ENCODE data around the gene MORN1. TPM values are rescaled to one million over a fixed set of nuclear protein-coding genes. Genes with fewer than 3 reads are reported as not detected.

MORN1 gene
- total RNA-seq, 1 experiment from 2014 or later, result 23.2 TPM

DNA sequence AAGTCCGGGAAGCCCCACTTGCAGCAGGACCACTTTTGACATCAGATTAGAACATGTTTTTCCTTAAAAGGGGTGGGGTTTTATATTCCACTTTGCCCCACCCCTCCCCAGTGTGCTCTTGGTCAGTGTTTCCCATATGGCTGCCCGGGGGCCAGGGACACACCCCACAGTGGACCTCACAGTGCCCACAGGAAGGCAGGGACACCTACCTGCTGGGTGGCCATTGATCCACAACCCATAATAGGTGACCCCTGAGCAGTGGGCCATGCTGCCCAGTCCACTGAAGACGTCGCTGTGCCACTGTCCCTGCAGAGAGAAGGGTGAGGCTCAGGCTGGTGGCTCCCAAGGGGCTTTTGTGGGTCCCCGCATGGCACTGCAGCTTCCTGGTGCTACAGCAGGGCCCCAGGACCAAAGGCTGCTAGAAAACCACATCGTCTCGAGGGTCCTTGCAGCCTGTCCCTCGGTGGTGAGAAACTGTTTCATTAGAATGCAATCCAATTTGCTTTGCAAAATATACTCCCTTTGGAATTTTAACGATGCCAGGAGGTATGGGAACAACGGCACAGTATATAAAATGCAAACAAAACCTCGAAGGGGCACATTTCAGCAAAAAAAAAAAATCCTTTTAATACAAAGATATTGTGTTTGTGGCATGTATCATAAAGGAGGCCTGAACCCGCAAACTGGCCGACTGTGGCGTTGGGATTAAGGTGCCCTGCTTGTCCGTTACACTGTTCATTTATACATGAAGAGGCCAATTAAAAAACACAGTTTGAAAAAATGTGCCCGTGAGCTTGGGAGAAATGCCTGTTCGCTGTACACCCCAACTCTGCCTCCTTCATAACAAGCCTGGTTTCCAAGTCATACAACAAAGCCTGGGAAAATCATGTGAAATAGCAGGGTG lies 16.9 kb downstream of the MORN1 start:
- no peak for DNase-seq
- intact Hi-C loops (cut with micrococcal nuclease; ENCODE audit: unreplicated experiment), result no loop called here

GRCh38 chr1:2373551-2374251 lies 17.7 kb downstream of the MORN1 start:
- no peaks in the 10 kb centered on the region for H3K4me1 Mint-ChIP-seq (ENCODE audit: low read depth, unreplicated experiment)
- intact Hi-C loops (cut with micrococcal nuclease; ENCODE audit: unreplicated experiment), result no loop called here
- TF ChIP-seq, protein P1, sequence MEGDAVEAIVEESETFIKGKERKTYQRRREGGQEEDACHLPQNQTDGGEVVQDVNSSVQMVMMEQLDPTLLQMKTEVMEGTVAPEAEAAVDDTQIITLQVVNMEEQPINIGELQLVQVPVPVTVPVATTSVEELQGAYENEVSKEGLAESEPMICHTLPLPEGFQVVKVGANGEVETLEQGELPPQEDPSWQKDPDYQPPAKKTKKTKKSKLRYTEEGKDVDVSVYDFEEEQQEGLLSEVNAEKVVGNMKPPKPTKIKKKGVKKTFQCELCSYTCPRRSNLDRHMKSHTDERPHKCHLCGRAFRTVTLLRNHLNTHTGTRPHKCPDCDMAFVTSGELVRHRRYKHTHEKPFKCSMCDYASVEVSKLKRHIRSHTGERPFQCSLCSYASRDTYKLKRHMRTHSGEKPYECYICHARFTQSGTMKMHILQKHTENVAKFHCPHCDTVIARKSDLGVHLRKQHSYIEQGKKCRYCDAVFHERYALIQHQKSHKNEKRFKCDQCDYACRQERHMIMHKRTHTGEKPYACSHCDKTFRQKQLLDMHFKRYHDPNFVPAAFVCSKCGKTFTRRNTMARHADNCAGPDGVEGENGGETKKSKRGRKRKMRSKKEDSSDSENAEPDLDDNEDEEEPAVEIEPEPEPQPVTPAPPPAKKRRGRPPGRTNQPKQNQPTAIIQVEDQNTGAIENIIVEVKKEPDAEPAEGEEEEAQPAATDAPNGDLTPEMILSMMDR (IDR thresholded peaks at IDR 0.05; ENCODE audit: unreplicated experiment), result no peak
- H3K36me3 Mint-ChIP-seq (ENCODE audit: insufficient read depth, unreplicated experiment), result peaks cover 11% of the 10 kb centered on the region
- H3K4me3 Mint-ChIP-seq (ENCODE audit: low read depth, unreplicated experiment), result no peak overlapping the region
- no peaks in the 10 kb centered on the region for H3K9me3 Mint-ChIP-seq (ENCODE audit: low read depth, unreplicated experiment)
- H3K27ac Mint-ChIP-seq (ENCODE audit: unreplicated experiment), result no peak overlapping the region
- no peaks in the 10 kb centered on the region for H3K27me3 Mint-ChIP-seq (ENCODE audit: unreplicated experiment)
- no TSS peak for BruUV-seq (replicated peaks)
- no peak for DNase-seq
- CTCF ChIA-PET, result no interaction called here

More for the DNA sequence above, 16.9 kb downstream of the MORN1 start:
- H3K36me3 Mint-ChIP-seq (ENCODE audit: insufficient read depth, unreplicated experiment), result peaks cover 15% of the 10 kb centered on the region
- TF ChIP-seq, protein P1 (IDR thresholded peaks at IDR 0.05; ENCODE audit: unreplicated experiment), result no peak
- H3K27me3 Mint-ChIP-seq (ENCODE audit: unreplicated experiment), result no peaks in the 10 kb centered on the region
- H3K27ac Mint-ChIP-seq (ENCODE audit: unreplicated experiment), result no peak overlapping the region
- H3K4me3 Mint-ChIP-seq (ENCODE audit: low read depth, unreplicated experiment), result no peak overlapping the region
- BruUV-seq (replicated peaks), result no TSS peak
- no peaks in the 10 kb centered on the region for H3K9me3 Mint-ChIP-seq (ENCODE audit: low read depth, unreplicated experiment)
- no peaks in the 10 kb centered on the region for H3K4me1 Mint-ChIP-seq (ENCODE audit: low read depth, unreplicated experiment)
- CTCF ChIA-PET, result no interaction called here

- H3K36me3 Mint-ChIP-seq (ENCODE audit: insufficient read depth, unreplicated experiment), result peaks cover 11% of the 10 kb centered on the region
- CTCF ChIA-PET, result no interaction called here
- TF ChIP-seq, protein P1 (IDR thresholded peaks at IDR 0.05; ENCODE audit: unreplicated experiment), result no peak
- intact Hi-C loops (cut with micrococcal nuclease; ENCODE audit: unreplicated experiment), result no loop called here
- no peak overlapping the region for H3K4me3 Mint-ChIP-seq (ENCODE audit: low read depth, unreplicated experiment)
- no peaks in the 10 kb centered on the region for H3K4me1 Mint-ChIP-seq (ENCODE audit: low read depth, unreplicated experiment)
- no peak for DNase-seq
- H3K27me3 Mint-ChIP-seq (ENCODE audit: unreplicated experiment), result no peaks in the 10 kb centered on the region
- no peaks in the 10 kb centered on the region for H3K9me3 Mint-ChIP-seq (ENCODE audit: low read depth, unreplicated experiment)
- H3K27ac Mint-ChIP-seq (ENCODE audit: unreplicated experiment), result no peak overlapping the region
- no TSS peak for BruUV-seq (replicated peaks)
Observed at GRCh38 chr1:2372551-2373490, 18.5 kb downstream of the MORN1 start.

DNA sequence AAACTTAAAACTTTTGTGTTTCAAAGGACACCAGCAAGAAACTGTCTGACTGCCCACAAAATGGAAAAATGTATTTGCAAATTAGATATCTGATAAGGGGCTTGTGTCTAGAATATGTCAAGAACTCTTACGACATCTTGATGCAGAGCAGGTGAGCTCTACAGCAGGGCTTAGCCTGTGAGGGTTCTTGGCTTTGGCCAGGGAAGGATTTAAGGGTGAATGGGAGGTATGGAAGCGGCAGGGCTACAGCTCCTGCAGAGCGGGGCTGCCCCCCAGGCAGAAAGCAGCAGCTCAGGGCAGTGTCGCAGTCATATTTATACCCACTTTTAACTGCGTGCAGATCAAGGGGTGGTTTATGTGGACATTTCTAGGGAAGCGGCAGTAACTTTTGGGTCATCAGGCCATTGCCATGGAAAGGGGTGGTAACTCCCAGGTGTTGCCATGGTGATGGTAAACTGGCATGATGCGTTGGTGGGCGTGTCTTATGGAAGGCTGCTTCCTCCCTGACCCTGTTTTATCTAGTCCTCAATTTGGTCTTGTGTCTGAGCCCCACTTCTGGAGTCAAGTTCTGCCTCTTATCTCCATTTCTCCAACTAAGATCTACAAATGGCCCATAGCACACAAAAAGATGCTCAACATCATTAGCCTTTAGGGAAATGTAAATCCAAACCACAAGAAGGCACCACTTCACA lies 23.2 kb downstream of the MORN1 start:
- Mint-ChIP-seq H3K36me3 (ENCODE audit: insufficient read depth, unreplicated experiment) (no peaks in the 10 kb centered on the region), H3K27ac (ENCODE audit: unreplicated experiment) (no peak overlapping the region), H3K4me3 (ENCODE audit: low read depth, unreplicated experiment) (no peak overlapping the region), H3K27me3 (ENCODE audit: unreplicated experiment) (no peaks in the 10 kb centered on the region), H3K4me1 (ENCODE audit: low read depth, unreplicated experiment) (no peaks in the 10 kb centered on the region), H3K9me3 (ENCODE audit: low read depth, unreplicated experiment) (peaks cover 3% of the 10 kb centered on the region)
- TF ChIP-seq, protein P1 (IDR thresholded peaks at IDR 0.05; ENCODE audit: unreplicated experiment), result no peak
- no peak for DNase-seq
- intact Hi-C loops (cut with micrococcal nuclease; ENCODE audit: unreplicated experiment), result no loop called here
- no TSS peak for BruUV-seq (replicated peaks)
- CTCF ChIA-PET, result no interaction called here

Measured in Calu3 (cell line).